IPS DF 4.7 (cell line): Measurements from ENCODE around the gene USP2.

ENCODE experiments used
- DNase-seq: peaks from one replicate; pipeline ENCODE4 v3.0.0-alpha.2; 2013; ENCODE audit warnings: low spot score; ENCODE audit errors: extremely low read depth

The USP2 gene, protein sequence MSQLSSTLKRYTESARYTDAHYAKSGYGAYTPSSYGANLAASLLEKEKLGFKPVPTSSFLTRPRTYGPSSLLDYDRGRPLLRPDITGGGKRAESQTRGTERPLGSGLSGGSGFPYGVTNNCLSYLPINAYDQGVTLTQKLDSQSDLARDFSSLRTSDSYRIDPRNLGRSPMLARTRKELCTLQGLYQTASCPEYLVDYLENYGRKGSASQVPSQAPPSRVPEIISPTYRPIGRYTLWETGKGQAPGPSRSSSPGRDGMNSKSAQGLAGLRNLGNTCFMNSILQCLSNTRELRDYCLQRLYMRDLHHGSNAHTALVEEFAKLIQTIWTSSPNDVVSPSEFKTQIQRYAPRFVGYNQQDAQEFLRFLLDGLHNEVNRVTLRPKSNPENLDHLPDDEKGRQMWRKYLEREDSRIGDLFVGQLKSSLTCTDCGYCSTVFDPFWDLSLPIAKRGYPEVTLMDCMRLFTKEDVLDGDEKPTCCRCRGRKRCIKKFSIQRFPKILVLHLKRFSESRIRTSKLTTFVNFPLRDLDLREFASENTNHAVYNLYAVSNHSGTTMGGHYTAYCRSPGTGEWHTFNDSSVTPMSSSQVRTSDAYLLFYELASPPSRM

GRCh38 chr11:119381181-119381988, at the start of gene USP2:
Gene USP2 (minus strand): TSS chr11:119381690. CDS start chr11:119373480, 8,210 bp downstream.
- peak; percentile 78 for DNase-seq

GRCh38 chr11:119427279-119427678, 45.8 kb upstream of the USP2 start:
- DNase-seq: no peak

- no peak for DNase-seq
These were observed 44.7 kb upstream of the USP2 start for GRCh38 chr11:119426142-119426541.

DNA sequence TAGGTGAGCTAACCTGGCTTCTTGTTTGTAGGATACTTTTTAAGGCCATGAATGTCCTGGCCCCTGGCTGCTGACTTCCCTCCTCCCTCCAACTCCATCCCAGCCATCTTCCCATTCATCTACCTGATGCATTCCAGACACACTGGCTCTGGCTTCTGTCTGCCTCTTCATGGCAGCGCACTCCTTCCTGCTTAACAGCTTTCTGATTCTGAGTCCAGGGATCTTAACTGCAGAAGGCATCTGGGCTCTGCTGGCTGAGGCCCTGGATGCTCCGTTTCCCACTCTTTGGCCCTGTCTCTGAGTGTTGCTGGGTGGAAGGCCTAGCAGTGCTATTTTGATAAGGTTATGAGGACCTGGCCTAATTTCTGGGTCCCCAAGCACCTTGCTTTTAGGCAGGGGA, 43.3 kb upstream of the USP2 start:
- no peak for DNase-seq

DNA sequence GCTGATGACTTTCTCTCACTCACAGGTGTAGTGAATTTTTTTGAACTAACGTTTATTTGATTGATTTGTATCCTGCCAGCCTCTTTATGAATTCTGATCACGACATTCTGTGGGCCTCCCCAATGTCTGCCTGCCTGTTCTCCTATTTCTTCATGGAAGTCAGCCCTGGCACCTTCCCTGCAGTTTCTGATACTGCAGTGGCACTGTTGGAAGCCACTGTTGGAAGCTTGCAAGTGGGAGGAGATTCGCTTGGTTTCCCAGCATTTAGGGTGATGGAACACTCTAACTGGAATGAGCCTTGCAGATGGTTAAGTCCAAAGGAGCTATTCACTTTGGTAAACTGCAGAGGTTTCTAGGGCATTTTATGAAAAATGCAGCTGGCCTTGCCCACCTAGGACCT, 42.8 kb upstream of the USP2 start:
- no peak for DNase-seq

GRCh38 chr11:119423509-119424254, 42.2 kb upstream of the USP2 start:
- no peak for DNase-seq

GRCh38 chr11:119422809-119423508, 41.5 kb upstream of the USP2 start, which contains the start of gene THY1:
Gene THY1 (minus strand): TSS chr11:119423172. CDS start chr11:119420905, 2,267 bp downstream.
- DNase-seq: no peak

GRCh38 chr11:119421941-119422808, 40.7 kb upstream of the USP2 start:
- DNase-seq: no peak

GRCh38 chr11:119421351-119421750, 39.9 kb upstream of the USP2 start:
- DNase-seq: no peak

DNA sequence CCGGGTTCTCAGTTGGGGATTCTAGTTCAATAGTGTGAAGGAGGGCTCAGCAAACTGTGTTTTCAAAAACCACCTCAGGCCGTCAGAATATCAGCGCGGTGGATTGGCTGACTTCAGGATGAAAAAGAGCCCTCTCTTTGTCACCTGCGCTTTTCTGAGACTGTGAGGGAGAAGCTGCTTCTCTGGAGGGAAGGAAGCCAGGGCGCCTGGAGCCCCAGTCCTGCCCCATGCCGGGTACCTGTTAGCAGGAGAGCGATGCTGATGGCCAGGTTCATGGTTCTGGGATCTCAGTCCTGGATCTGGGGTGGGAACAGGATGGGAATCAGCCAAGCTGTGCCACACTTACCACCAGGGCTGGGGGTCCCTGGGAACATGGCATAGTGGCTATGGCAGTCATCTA, 39.1 kb upstream of the USP2 start:
- DNase-seq: no peak

GRCh38 chr11:119419834-119420492, 38.5 kb upstream of the USP2 start:
- no peak for DNase-seq

- no peak for DNase-seq
These were observed 37.8 kb upstream of the USP2 start for GRCh38 chr11:119419246-119419645.

- DNase-seq: no peak
These were observed 37.3 kb upstream of the USP2 start for GRCh38 chr11:119418759-119419158.

- DNase-seq: no peak
These were observed 36.4 kb upstream of the USP2 start for GRCh38 chr11:119417726-119418540.

DNA sequence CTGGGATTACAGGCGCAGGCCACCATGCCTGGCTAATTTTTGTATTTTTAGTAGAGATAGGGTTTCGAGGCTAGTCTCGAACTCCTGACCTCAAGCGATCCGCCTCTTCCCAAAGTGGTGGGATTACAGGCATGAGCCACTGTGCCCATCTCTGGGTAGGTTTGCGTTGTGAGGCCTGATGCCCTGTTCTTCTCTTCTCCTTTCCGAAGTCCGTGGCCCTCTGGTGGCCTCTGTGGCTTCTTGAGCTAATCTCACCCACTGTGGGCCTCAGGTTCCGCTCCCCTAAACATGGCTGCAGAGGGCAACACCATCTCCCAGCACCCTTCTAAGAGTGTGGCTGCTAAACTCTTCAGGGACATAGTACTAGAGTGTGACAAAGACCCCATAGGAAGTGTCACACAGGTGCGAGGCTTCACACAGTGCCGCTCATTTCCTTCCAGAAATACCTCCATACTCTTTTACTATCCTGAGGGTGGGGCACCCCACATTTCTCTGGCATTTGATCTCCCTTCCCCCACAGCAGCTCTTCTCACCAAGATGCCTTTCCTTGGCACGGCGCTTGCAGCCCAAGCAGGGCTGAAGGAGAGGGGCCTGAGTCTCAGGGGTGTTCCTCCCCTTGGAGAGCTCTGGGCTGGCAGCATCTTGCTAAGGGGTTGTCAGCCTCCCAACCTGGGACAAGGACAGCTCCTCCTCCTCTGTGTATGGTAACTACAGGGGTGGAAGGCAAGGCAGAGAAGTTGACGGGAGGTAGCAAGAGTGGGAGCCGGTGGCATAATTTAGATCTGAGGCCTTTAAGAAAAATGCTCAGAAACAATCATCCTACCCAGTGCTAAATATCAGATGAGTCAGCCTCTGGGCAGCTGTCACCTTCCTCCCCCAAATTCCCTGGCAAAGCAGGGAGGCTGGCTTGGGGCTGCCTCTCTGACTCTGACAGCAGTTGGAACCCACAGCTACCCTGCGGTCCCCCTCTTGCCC, 35.4 kb upstream of the USP2 start:
- DNase-seq: no peak

DNA sequence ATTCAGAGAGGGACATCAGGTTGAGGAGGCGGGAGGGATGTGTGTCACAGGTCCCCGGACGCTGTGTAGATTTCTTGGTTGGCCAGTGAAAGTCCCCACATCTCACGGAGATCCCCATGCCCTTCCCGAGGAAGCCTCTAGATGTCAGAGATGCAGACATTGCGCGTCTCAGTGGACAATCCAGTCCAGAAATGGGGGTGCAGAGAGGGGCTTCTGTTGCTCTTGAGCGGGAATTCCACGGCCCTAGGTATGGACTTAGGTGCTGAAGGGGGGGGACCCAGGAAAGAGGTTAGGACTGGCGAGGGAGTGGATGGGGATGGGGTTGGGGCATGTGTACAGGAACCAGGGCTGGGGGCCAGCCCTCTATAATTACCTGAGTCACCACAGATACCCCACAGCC, 34.5 kb upstream of the USP2 start:
- DNase-seq: no peak

- no peak for DNase-seq
These were observed 34.0 kb upstream of the USP2 start for GRCh38 chr11:119415517-119415916.
